ENCODE data around the gene CISH. TPM values are rescaled to one million over a fixed set of nuclear protein-coding genes. Genes with fewer than 3 reads are reported as not detected.

Gene CISH
- total and polyA plus RNA-seq, 2 donors from 2014 or later = 30.8 to 59.4 TPM

DNA sequence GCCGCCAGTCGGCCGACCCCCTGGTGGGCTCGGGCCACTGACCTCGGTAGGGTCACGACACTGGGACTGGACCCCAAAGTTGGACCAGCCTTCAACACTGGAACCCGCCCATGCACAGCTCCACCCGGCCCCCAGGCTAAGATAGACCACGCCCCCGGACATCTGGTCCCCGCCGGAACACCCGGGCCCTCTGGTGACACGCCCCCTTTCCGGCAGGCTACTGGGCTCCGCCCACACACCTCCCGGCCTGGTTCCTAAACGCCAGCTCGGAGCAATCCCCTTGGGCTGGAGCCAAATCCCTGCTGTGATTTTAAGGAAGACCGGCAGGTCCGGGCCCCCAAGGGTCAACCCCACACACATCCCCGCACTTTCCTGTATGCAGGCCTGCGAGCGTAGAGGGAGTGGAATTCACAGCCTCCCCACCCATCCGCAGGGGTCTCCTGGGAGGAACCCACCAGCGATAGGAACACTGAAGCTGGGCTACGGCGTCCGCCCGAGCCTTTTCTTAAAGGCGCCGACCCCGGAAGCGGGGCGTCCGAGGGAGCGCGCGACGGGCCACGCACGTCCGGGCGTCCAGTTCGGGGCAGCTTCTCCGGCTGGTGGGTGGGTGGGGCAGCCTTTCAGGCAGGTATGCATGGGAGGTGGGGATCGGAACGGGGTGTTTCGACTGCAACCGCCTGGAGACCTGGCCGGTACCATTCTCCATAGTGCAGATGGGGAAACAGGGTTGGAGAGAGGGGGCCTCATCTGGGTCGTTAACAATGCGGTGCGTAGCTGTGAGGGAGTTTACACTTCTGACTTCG, 42.4 kb downstream of the CISH start, which contains the start of gene HEMK1:
Gene HEMK1, plus strand, starts transcription at position 576 of the 803 bp plus-strand sequence. CDS start 1,583 bp downstream, outside the sequence.
- H3K4me3 ChIP-seq (ENCODE audit: low read length in 3 of 3) = peak within 1 kb of the TSS; percentile 97 to 98 (median 98)
- H3K4me1 ChIP-seq (ENCODE audit: control insufficient read depth in 2 of 3, insufficient read depth in 2 of 3, low read depth in 1 of 3, low read length in 3 of 3) = peaks cover 0 to 30% (median 27%) of the 10 kb centered on the region in 3 donors
- DNase-seq (peak; percentile 97 to 99 (median 98)), FAIRE-seq (no peak)
- no peaks in the 10 kb centered on the region for H3K9me3 ChIP-seq (ENCODE audit: control insufficient read depth in 2 of 3, insufficient read depth in 1 of 3, low read length in 3 of 3)
- peak within 1 kb of the TSS; percentile 87 to 95 for H3K27ac ChIP-seq (ENCODE audit: low read depth in 2 of 2, low read length in 2 of 2)
- no peaks in the 10 kb centered on the region for H3K36me3 ChIP-seq (ENCODE audit: control insufficient read depth in 2 of 3, insufficient read depth in 3 of 3, low read length in 3 of 3)
- intact Hi-C loops (cut with DNase I) = no loop called here
- H3K9ac ChIP-seq (ENCODE audit: low read length in 3 of 3) = peak within 1 kb of the TSS; percentile 95 to 98 (median 96)
- TF ChIP-seq, protein P1, sequence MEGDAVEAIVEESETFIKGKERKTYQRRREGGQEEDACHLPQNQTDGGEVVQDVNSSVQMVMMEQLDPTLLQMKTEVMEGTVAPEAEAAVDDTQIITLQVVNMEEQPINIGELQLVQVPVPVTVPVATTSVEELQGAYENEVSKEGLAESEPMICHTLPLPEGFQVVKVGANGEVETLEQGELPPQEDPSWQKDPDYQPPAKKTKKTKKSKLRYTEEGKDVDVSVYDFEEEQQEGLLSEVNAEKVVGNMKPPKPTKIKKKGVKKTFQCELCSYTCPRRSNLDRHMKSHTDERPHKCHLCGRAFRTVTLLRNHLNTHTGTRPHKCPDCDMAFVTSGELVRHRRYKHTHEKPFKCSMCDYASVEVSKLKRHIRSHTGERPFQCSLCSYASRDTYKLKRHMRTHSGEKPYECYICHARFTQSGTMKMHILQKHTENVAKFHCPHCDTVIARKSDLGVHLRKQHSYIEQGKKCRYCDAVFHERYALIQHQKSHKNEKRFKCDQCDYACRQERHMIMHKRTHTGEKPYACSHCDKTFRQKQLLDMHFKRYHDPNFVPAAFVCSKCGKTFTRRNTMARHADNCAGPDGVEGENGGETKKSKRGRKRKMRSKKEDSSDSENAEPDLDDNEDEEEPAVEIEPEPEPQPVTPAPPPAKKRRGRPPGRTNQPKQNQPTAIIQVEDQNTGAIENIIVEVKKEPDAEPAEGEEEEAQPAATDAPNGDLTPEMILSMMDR (IDR thresholded peaks at IDR 0.05; ENCODE audit: borderline replicate concordance, extremely low read depth, insufficient read depth) = no peak
- no peaks in the 10 kb centered on the region for H3K27me3 ChIP-seq (ENCODE audit: control insufficient read depth, insufficient read depth, low read length)

DNA sequence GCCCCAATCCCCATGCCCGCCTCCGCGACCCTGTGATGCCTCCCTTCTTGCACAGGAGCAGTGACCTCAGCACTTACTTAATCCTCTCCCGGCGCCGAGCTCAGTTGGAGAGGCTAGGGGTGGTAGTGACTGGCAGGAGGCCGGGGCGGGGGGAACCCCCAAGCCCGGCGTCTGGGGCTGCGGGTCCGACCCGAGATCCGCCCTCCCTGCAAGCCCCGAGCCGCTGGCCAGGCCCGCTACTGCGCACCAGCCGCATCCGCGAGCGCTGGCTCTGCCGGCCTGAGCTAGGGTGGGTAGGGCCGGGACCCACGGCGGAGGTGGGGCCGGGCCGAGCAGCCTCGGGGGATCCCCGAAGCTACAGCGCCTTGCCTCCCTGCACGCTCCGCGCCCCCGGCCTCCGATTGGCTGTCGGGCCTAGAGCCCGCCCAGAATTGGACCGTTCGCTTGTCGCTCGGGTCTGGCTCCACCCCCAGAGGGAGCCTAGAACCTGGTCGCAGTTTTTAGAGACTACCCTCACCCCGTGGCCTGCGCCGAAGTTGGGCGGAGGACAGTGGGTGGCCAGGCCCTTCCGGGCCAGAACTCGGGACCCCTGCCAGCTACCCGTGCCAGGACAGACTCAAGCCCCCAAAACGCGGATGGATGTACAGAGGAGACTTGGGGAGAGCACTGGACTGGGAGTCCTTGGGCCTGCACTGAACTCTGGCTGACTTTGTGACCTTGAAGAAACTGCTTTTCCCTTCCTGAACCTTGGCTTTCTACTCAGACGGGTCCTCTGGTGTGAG, 44.0 kb downstream of the CISH start, which contains the start of gene C3orf18:
Gene C3orf18, minus strand, starts transcription at position 362 of the 782 bp plus-strand sequence. CDS start 2,048 bp downstream, outside the sequence.
- DNase-seq (peak; percentile 87 to 97 (median 92)), FAIRE-seq (no peak)
- Histone ChIP-seq H3K4me1 (ENCODE audit: control insufficient read depth in 2 of 3, insufficient read depth in 2 of 3, low read depth in 1 of 3, low read length in 3 of 3) (peaks cover 0 to 21% (median 16%) of the 10 kb centered on the region in 3 donors), H3K9ac (ENCODE audit: low read length in 3 of 3) (peak within 1 kb of the TSS in 2 of 3 donors; percentile 26 to 81), H3K9me3 (ENCODE audit: control insufficient read depth in 2 of 3, insufficient read depth in 1 of 3, low read length in 3 of 3) (no peaks in the 10 kb centered on the region), H3K27ac (ENCODE audit: low read depth in 2 of 2, low read length in 2 of 2) (peak within 1 kb of the TSS in 1 of 2 donors; percentile 6), H3K36me3 (ENCODE audit: control insufficient read depth in 2 of 3, insufficient read depth in 3 of 3, low read length in 3 of 3) (no peaks in the 10 kb centered on the region), H3K27me3 (ENCODE audit: control insufficient read depth, insufficient read depth, low read length) (no peaks in the 10 kb centered on the region), H3K4me3 (ENCODE audit: low read length in 3 of 3) (peak within 1 kb of the TSS; percentile 61 to 98 (median 97))
- intact Hi-C loops (cut with DNase I) = no loop called here
- TF ChIP-seq, protein P1 (IDR thresholded peaks at IDR 0.05; ENCODE audit: borderline replicate concordance, extremely low read depth, insufficient read depth) = no peak

- no peak for FAIRE-seq
- Histone ChIP-seq H3K36me3 (ENCODE audit: control insufficient read depth in 2 of 3, insufficient read depth in 3 of 3, low read length in 3 of 3) (no peaks in the 10 kb centered on the region), H3K9ac (ENCODE audit: low read length in 3 of 3) (peak overlapping the region in 1 of 3 donors; percentile 81), H3K27me3 (ENCODE audit: control insufficient read depth, insufficient read depth, low read length) (no peaks in the 10 kb centered on the region), H3K4me1 (ENCODE audit: control insufficient read depth in 2 of 3, insufficient read depth in 2 of 3, low read depth in 1 of 3, low read length in 3 of 3) (peaks cover 0 to 15% (median 11%) of the 10 kb centered on the region in 3 donors), H3K27ac (ENCODE audit: low read depth in 2 of 2, low read length in 2 of 2) (no peak overlapping the region), H3K9me3 (ENCODE audit: control insufficient read depth in 2 of 3, insufficient read depth in 1 of 3, low read length in 3 of 3) (no peaks in the 10 kb centered on the region), H3K4me3 (ENCODE audit: low read length in 3 of 3) (peak overlapping the region; percentile 24 to 64 (median 56))
- TF ChIP-seq, protein P1 (IDR thresholded peaks at IDR 0.05; ENCODE audit: borderline replicate concordance, extremely low read depth, insufficient read depth) = no peak
- no peak for DNase-seq
- intact Hi-C loops (cut with DNase I) = no loop called here
Observed at GRCh38 chr3:50567011-50567385, 44.6 kb downstream of the CISH start.

Measured in kidney (tissue), 14 donors.